SK-N-SH (cell line): Measurements from ENCODE around the gene FLYWCH1. TPM values are rescaled to one million over a fixed set of nuclear protein-coding genes. Genes with fewer than 3 reads are reported as not detected.

Experiments
- CTCF ChIA-PET: fragments of 300-600, 350-600 bp; formaldehyde crosslinking; extraction: SDS; loops from one replicate; lab custom pipeline; 2021; lab: Yijun Ruan, JAX
- POLR2A ChIA-PET: fragments of 350-600 bp; sonication (Branson Sonifier 250); formaldehyde crosslinking; extraction: SDS; loops from one replicate; lab custom pipeline; 2020; ENCODE audit warnings: antibody characterized with exemption, inconsistent platforms; lab: Yijun Ruan, JAX
- DNase-seq: peaks from one replicate; pipeline ENCODE4 v3.0.0; 2012
- H2AFZ ChIP-seq: fragments of 200-600 bp; sonication (generic); 2 replicates; pipeline ENCODE4 v1.8.1; 2016; ENCODE audit warnings: antibody characterized with exemption, mild to moderate bottlenecking, low read depth
- H3F3A ChIP-seq: fragments of 200-600 bp; sonication (generic); replicated peaks from 2 replicates; pipeline ENCODE3; 2016; ENCODE audit warnings: antibody characterized with exemption, mild to moderate bottlenecking; ENCODE audit not compliant: insufficient read depth
- H3K27ac ChIP-seq, 2 experiments: fragments of 200-500 bp in 1 of 2; fragments of 200-600 bp in 1 of 2; sonication (Bioruptor generic) in 1 of 2; sonication (generic), shearing (Covaris generic) in 1 of 2; 2 replicates each; pipeline versions ENCODE4 v1.5.1 to v1.6.1; 2014 to 2016; ENCODE audit warnings: low read depth in 2 of 2, inconsistent platforms in 1 of 2, low read length in 1 of 2, mild to moderate bottlenecking in 1 of 2, mixed read lengths in 1 of 2
- H3K27me3 ChIP-seq: fragments of 200-600 bp; sonication (generic), shearing (Covaris generic); 2 replicates; pipeline ENCODE4 v1.6.1; 2016; ENCODE audit warnings: mixed run types; ENCODE audit not compliant: insufficient read depth
- H3K36me3 ChIP-seq, 2 experiments: fragments of 200-500 bp in 1 of 2; fragments of 200-600 bp in 1 of 2; sonication (Bioruptor generic) in 1 of 2; sonication (generic) in 1 of 2; replicated peaks in 1 of 2; 2 replicates each; pipeline versions ENCODE3 to v1.5.1; 2014 to 2016; ENCODE audit warnings: low read length in 1 of 2, mild to moderate bottlenecking in 1 of 2; ENCODE audit not compliant: insufficient read depth in 2 of 2, control insufficient read depth in 1 of 2
- H3K4me1 ChIP-seq, 2 experiments: fragments of 200-500 bp in 1 of 2; fragments of 200-600 bp in 1 of 2; sonication (Bioruptor generic) in 1 of 2; sonication (generic), shearing (Covaris generic) in 1 of 2; 2 replicates each; pipeline versions ENCODE4 v1.5.1 to v1.6.1; 2014 to 2016; ENCODE audit warnings: low read depth in 1 of 2, low read length in 1 of 2, mixed run types in 1 of 2; ENCODE audit not compliant: insufficient read depth in 2 of 2, control insufficient read depth in 1 of 2
- H3K4me2 ChIP-seq: fragments of 200-600 bp; sonication (generic), shearing (Covaris generic); 2 replicates; pipeline ENCODE4 v1.6.1; 2017; ENCODE audit warnings: mixed run types
- H3K4me3 ChIP-seq, 2 experiments: fragments of 200-500 bp in 1 of 2; fragments of 200-600 bp in 1 of 2; sonication (Bioruptor generic) in 1 of 2; sonication (generic), shearing (Covaris generic) in 1 of 2; 2 replicates each; pipeline versions ENCODE4 v1.5.1 to v1.8.1; 2014 to 2016; ENCODE audit warnings: low read depth in 2 of 2, inconsistent platforms in 1 of 2, low read length in 1 of 2, mild to moderate bottlenecking in 1 of 2, mixed read lengths in 1 of 2, moderate library complexity in 1 of 2
- H3K79me2 ChIP-seq: fragments of 200-600 bp; sonication (generic); 2 replicates; pipeline ENCODE4 v1.8.1; 2017; ENCODE audit warnings: mild to moderate bottlenecking; ENCODE audit not compliant: insufficient read depth
- H3K9ac ChIP-seq: fragments of 200-600 bp; sonication (generic); 2 replicates; pipeline ENCODE4 v1.6.1; 2017; ENCODE audit warnings: mixed run types
- H3K9me2 ChIP-seq: fragments of 200-600 bp; sonication (generic); 2 replicates; pipeline ENCODE4 v1.6.1; 2017; ENCODE audit warnings: mixed run types
- H3K9me3 ChIP-seq: fragments of 200-600 bp; sonication (generic); 2 replicates; pipeline ENCODE4 v1.6.1; 2017; ENCODE audit warnings: mixed run types, mild to moderate bottlenecking, moderate library complexity
- H4K20me1 ChIP-seq: fragments of 200-600 bp; sonication (generic); 2 replicates; pipeline ENCODE4 v1.6.1; 2017; ENCODE audit warnings: mild to moderate bottlenecking, mixed run types; ENCODE audit not compliant: insufficient read depth
- CHD2 ChIP-seq: fragments of 150-350 bp; IDR thresholded peaks from 2 replicates; pipeline ENCODE4 v1.6.1; 2018; ENCODE audit warnings: low read length; ENCODE audit not compliant: partially characterized antibody
- EP300 ChIP-seq, 2 experiments: IDR thresholded peaks; 2 replicates each; pipeline versions ENCODE4 v1.4.0 to v1.6.1; 2012; ENCODE audit warnings: borderline replicate concordance in 1 of 2, low read depth in 1 of 2, low read length in 1 of 2
- FOSL2 ChIP-seq: IDR thresholded peaks from 2 replicates; pipeline ENCODE4 v1.4.0; 2012; ENCODE audit warnings: low read depth, mild to moderate bottlenecking, moderate library complexity, borderline replicate concordance
- FOXM1 ChIP-seq: IDR thresholded peaks from 2 replicates; pipeline ENCODE4 v1.4.0; 2012; ENCODE audit warnings: low read depth, mild to moderate bottlenecking
- GABPA ChIP-seq: IDR thresholded peaks from 2 replicates; pipeline ENCODE4 v1.4.0; 2012; ENCODE audit warnings: low read depth, mild to moderate bottlenecking
- GATA2 ChIP-seq: sonication (generic); formaldehyde crosslinking; IDR thresholded peaks from 2 replicates; pipeline ENCODE4 v1.5.0; 2020; ENCODE audit warnings: mild to moderate bottlenecking, missing genetic modification reagents
- MAX ChIP-seq: IDR thresholded peaks from 2 replicates; pipeline ENCODE4 v1.4.0; 2012; ENCODE audit warnings: low read depth
- MXI1 ChIP-seq: IDR thresholded peaks from 2 replicates; pipeline ENCODE4 v1.6.1; 2012; ENCODE audit warnings: mild to moderate bottlenecking, low read depth, low read length, improper control_type of control experiment
- NRF1 ChIP-seq: IDR thresholded peaks from 2 replicates; pipeline ENCODE4 v1.6.1; 2012; ENCODE audit warnings: low read depth, mild to moderate bottlenecking, low read length
- POLR2AphosphoS5 ChIP-seq: IDR thresholded peaks from 2 replicates; pipeline ENCODE4 v1.6.1; 2012; ENCODE audit warnings: low read depth, low read length
- RCOR1 ChIP-seq: fragments of 150-350 bp; IDR thresholded peaks from 2 replicates; pipeline ENCODE4 v1.6.1; 2017; ENCODE audit warnings: antibody characterized with exemption, low read length
- RXRA ChIP-seq: IDR thresholded peaks from 2 replicates; pipeline ENCODE4 v1.4.0; 2012; ENCODE audit warnings: low read depth, mild to moderate bottlenecking, borderline replicate concordance
- SIN3A ChIP-seq: IDR thresholded peaks from 2 replicates; pipeline ENCODE4 v1.6.1; 2012; ENCODE audit warnings: low read depth, mild to moderate bottlenecking, low read length, moderate library complexity, borderline replicate concordance
- SMC3 ChIP-seq: IDR thresholded peaks from 2 replicates; pipeline ENCODE4 v1.6.1; 2012; ENCODE audit warnings: low read depth, low read length, improper control_type of control experiment
- TAF1 ChIP-seq: IDR thresholded peaks from 2 replicates; pipeline ENCODE4 v1.6.1; 2012; ENCODE audit warnings: low read depth, mild to moderate bottlenecking, low read length, moderate library complexity, borderline replicate concordance
- TCF12 ChIP-seq: IDR thresholded peaks from 2 replicates; pipeline ENCODE4 v1.4.0; 2012
- TEAD4 ChIP-seq: IDR thresholded peaks from 2 replicates; pipeline ENCODE4 v1.4.0; 2012; ENCODE audit warnings: mild to moderate bottlenecking, borderline replicate concordance; ENCODE audit not compliant: insufficient read depth
- USF1 ChIP-seq: IDR thresholded peaks from 2 replicates; pipeline ENCODE4 v1.4.0; 2012; ENCODE audit warnings: low read depth, borderline replicate concordance
- YY1 ChIP-seq: IDR thresholded peaks from 2 replicates; pipeline ENCODE4 v1.4.0; 2012; ENCODE audit warnings: low read depth, mild to moderate bottlenecking
- WGBS: methylation state at CpG from one replicate; pipeline ENCODE4 v1.1.6; 2017; ENCODE audit warnings: low lambda C conversion rate; 5-methylcytosine and 5-hydroxymethylcytosine counted together
- polyA plus RNA-seq, 3 experiments: library from polyadenylated mRNA; depleted of rRNA; stranded (reverse); fragments of >200 nt; gene quantifications; 2 replicates each; pipeline ENCODE4 v1.2.3, GENCODE V29; 2012

Gene FLYWCH1
- polyA plus RNA-seq, 1 of the 3 experiments (the other 2 are of a cell fraction) = 30.1 TPM

GRCh38 chr16:2967211-2967631, 55.5 kb downstream of the FLYWCH1 start:
- H3K4me3 ChIP-seq = no peak overlapping the region
- peaks cover 18% of the 10 kb centered on the region; the same call in 1 of the 2 replicates for H4K20me1 ChIP-seq
- H3K27me3 ChIP-seq = no peaks in the 10 kb centered on the region
- H2AFZ ChIP-seq = no peak overlapping the region
- peaks cover 0 to 40% of the 10 kb centered on the region in 2 experiments; a peak in 1 of 4 replicates for H3K4me1 ChIP-seq
- 98% methylated on average over 27 of the region's 51 CpGs for WGBS
- DNase-seq = no peak
- H3K9me2 ChIP-seq = no peaks in the 10 kb centered on the region
- H3K79me2 ChIP-seq = no peaks in the 10 kb centered on the region; the same call in 1 of the 2 replicates
- ChIA-PET CTCF (interaction anchor here (0.7 to 1.7 kb wide), 3 partner anchors 17 to 64 kb away, joined by 3 to 6 read pairs (median 3); partner anchors contain the start of gene TNFRSF12A), POLR2A (no interaction called here)
- H3K9me3 ChIP-seq = no peaks in the 10 kb centered on the region
- H3K9ac ChIP-seq = no peak overlapping the region
- H3K27ac ChIP-seq = no peak overlapping the region
- H3K4me2 ChIP-seq = no peak overlapping the region
- peaks cover 4% of the 10 kb centered on the region for H3F3A ChIP-seq
- TF ChIP-seq TEAD4 = no peak
- TF ChIP-seq EP300 (IDR thresholded peaks at IDR 0.05; ENCODE audit: borderline replicate concordance in 1 of 2, low read depth in 1 of 2, low read length in 1 of 2) = no peak
- TF ChIP-seq GABPA = no peak
- no peak for TF ChIP-seq GATA2
- no peak for TF ChIP-seq SMC3
- no peak for TF ChIP-seq TAF1
- no peak for TF ChIP-seq FOSL2
- no peak for TF ChIP-seq CHD2
- no peak for TF ChIP-seq RXRA
- TF ChIP-seq POLR2AphosphoS5 = no peak
- no peak for TF ChIP-seq YY1
- TF ChIP-seq MAX = no peak
- TF ChIP-seq MXI1 = no peak
- no peak for TF ChIP-seq TCF12
- TF ChIP-seq FOXM1 = no peak
- TF ChIP-seq USF1 = no peak
- no peak for TF ChIP-seq NRF1
- no peaks in the 10 kb centered on the region for H3K36me3 ChIP-seq

- no peak overlapping the region for H3K4me2 ChIP-seq
- no peak overlapping the region for H3K9ac ChIP-seq
- peaks cover 0 to 45% of the 10 kb centered on the region in 2 experiments; a peak in 1 of 4 replicates for H3K4me1 ChIP-seq
- no peaks in the 10 kb centered on the region for H3K27me3 ChIP-seq
- no peaks in the 10 kb centered on the region for H3K9me3 ChIP-seq
- TF ChIP-seq RCOR1 (no peak), MAX (no peak), SMC3 (no peak), SIN3A (no peak)
- WGBS = 98% methylated on average over 8 of the region's 33 CpGs
- H3F3A ChIP-seq = peaks cover 8% of the 10 kb centered on the region
- no peaks in the 10 kb centered on the region for H3K36me3 ChIP-seq
- no peaks in the 10 kb centered on the region for H3K9me2 ChIP-seq
- DNase-seq = no peak
- no peak overlapping the region for H3K4me3 ChIP-seq
- no peaks in the 10 kb centered on the region; the same call in 1 of the 2 replicates for H3K79me2 ChIP-seq
- H4K20me1 ChIP-seq = peaks cover 23% of the 10 kb centered on the region; the same call in 1 of the 2 replicates
- CTCF ChIA-PET = interaction anchor here (0.7 to 1.7 kb wide), 2 partner anchors 17 to 64 kb away, joined by 3 to 6 read pairs; no protein-coding TSS in a partner anchor
- no peak overlapping the region for H2AFZ ChIP-seq
- POLR2A ChIA-PET = no interaction called here
- no peak overlapping the region for H3K27ac ChIP-seq
Observed at GRCh38 chr16:2967721-2968161, 56.0 kb downstream of the FLYWCH1 start.
